Activated CD4-positive, alpha-beta T cell treated with anti-CD3 and anti-CD28 coated beads for 36 hours (primary cell): ENCODE data around the gene ZNF750. TPM values are rescaled to one million over a fixed set of nuclear protein-coding genes. Genes with fewer than 3 reads are reported as not detected.

Experiments
- ATAC-seq: fragments of 200-7000 bp; cut with Tn5 transposase; one replicate; pipeline ENCODE4 v1.10.0; 2021; ENCODE audit warnings: mild to moderate bottlenecking, moderate library complexity
- CTCF ChIA-PET: fragments of 350-600 bp; sonication (Branson Sonifier 250); formaldehyde crosslinking; loops from one replicate; lab custom pipeline; 2021; ENCODE audit warnings: antibody characterized with exemption; lab: Charles Lee
- POLR2A ChIA-PET: fragments of 350-600 bp; sonication (Branson Sonifier 250); formaldehyde crosslinking; loops from one replicate; lab custom pipeline; 2021; ENCODE audit warnings: antibody characterized with exemption, inconsistent platforms; lab: Charles Lee
- DNase-seq: peaks from one replicate; pipeline ENCODE4 v3.0.0-alpha.2; 2020
- H3K27ac Mint-ChIP-seq: one replicate; pipeline ENCODE4 v1.8.0; 2021; ENCODE audit warnings: mixed read lengths
- H3K27me3 Mint-ChIP-seq: one replicate; pipeline ENCODE4 v1.8.0; 2021; ENCODE audit warnings: mixed read lengths
- H3K36me3 Mint-ChIP-seq: one replicate; pipeline ENCODE4 v1.8.0; 2021; ENCODE audit warnings: low read depth, mixed read lengths
- H3K4me1 Mint-ChIP-seq: one replicate; pipeline ENCODE4 v1.8.0; 2021; ENCODE audit warnings: mixed read lengths
- H3K4me3 Mint-ChIP-seq: one replicate; pipeline ENCODE4 v1.8.0; 2021; ENCODE audit warnings: mild to moderate bottlenecking, moderate library complexity, mixed read lengths
- H3K9me3 Mint-ChIP-seq: one replicate; pipeline ENCODE4 v1.8.0; 2021; ENCODE audit warnings: low read depth, mixed read lengths
- intact Hi-C, 2 experiments: fragments of 100-400 bp; cut with DNase I in 1 of 2; cut with micrococcal nuclease in 1 of 2; formaldehyde crosslinking; loops; one replicate each; pipeline versions ENCODE4 v1.14.2 to v1.15.1; 2022 to 2024; cut with DNase I, micrococcal nuclease
- total RNA-seq, 2 experiments: library from RNA; stranded (reverse); gene quantifications; one replicate each; pipeline ENCODE4 v1.2.3, GENCODE V29; 2021

Gene ZNF750
- total RNA-seq, 2 experiments from 2014 or later, result not detected

- H3K4me3 Mint-ChIP-seq, result no peak overlapping the region
- H3K9me3 Mint-ChIP-seq, result no peaks in the 10 kb centered on the region
- no peaks in the 10 kb centered on the region for H3K27me3 Mint-ChIP-seq
- ChIA-PET CTCF (interaction anchor here (0.6 to 1.5 kb wide), 3 partner anchors 15 to 70 kb away, joined by 3 read pairs; no protein-coding TSS in a partner anchor), POLR2A (interaction anchor here (1.2 kb wide), 1 partner anchor 14 kb away, joined by 3 read pairs; no protein-coding TSS in a partner anchor)
- peak overlapping the region; percentile 19 for H3K27ac Mint-ChIP-seq
- intact Hi-C loops, result no loop called here
- H3K36me3 Mint-ChIP-seq, result peaks cover 22% of the 10 kb centered on the region
- DNase-seq, result no peak
- peaks cover 36% of the 10 kb centered on the region for H3K4me1 Mint-ChIP-seq
- ATAC-seq, result no peak
Measured at GRCh38 chr17:82871776-82872561, 32.1 kb upstream of the ZNF750 start.

- peaks cover 31% of the 10 kb centered on the region for H3K4me1 Mint-ChIP-seq
- H3K27ac Mint-ChIP-seq, result peak overlapping the region; percentile 53
- CTCF ChIA-PET, result interaction anchor here (0.6 to 1.5 kb wide), 3 partner anchors 14 to 69 kb away, joined by 3 read pairs; no protein-coding TSS in a partner anchor
- H3K9me3 Mint-ChIP-seq, result no peaks in the 10 kb centered on the region
- DNase-seq, result peak; percentile 76
- intact Hi-C loops, result no loop called here
- H3K4me3 Mint-ChIP-seq, result no peak overlapping the region
- H3K36me3 Mint-ChIP-seq, result peaks cover 22% of the 10 kb centered on the region
- ATAC-seq, result peak; percentile 92
- H3K27me3 Mint-ChIP-seq, result no peaks in the 10 kb centered on the region
- POLR2A ChIA-PET, result interaction anchor here (1.2 kb wide), 1 partner anchor 14 kb away, joined by 3 read pairs; no protein-coding TSS in a partner anchor
Measured at GRCh38 chr17:82871056-82871775, 31.4 kb upstream of the ZNF750 start.

- no peak for ATAC-seq
- intact Hi-C loops, result no loop called here
- CTCF ChIA-PET, result interaction anchor here (0.6 to 1.3 kb wide), 2 partner anchors 14 to 46 kb away, joined by 3 to 4 read pairs; no protein-coding TSS in a partner anchor
- Mint-ChIP-seq H3K4me1 (peaks cover 35% of the 10 kb centered on the region), H3K27ac (no peak overlapping the region), H3K4me3 (no peak overlapping the region), H3K36me3 (peaks cover 22% of the 10 kb centered on the region), H3K9me3 (no peaks in the 10 kb centered on the region), H3K27me3 (no peaks in the 10 kb centered on the region)
- no peak for DNase-seq
- POLR2A ChIA-PET, result interaction anchor here (1.2 kb wide), 1 partner anchor 15 kb away, joined by 3 read pairs; no protein-coding TSS in a partner anchor
Measured at GRCh38 chr17:82870541-82870940, 30.7 kb upstream of the ZNF750 start.

- ATAC-seq (no peak), DNase-seq (no peak)
- peaks cover 22% of the 10 kb centered on the region for H3K36me3 Mint-ChIP-seq
- intact Hi-C loops, result no loop called here
- H3K27me3 Mint-ChIP-seq, result no peaks in the 10 kb centered on the region
- no peak overlapping the region for H3K4me3 Mint-ChIP-seq
- CTCF ChIA-PET, result interaction anchor here (0.6 kb wide), 1 partner anchor 45 kb away, joined by 4 read pairs; no protein-coding TSS in a partner anchor
- no peak overlapping the region for H3K27ac Mint-ChIP-seq
- POLR2A ChIA-PET, result no interaction called here
- no peaks in the 10 kb centered on the region for H3K9me3 Mint-ChIP-seq
- peaks cover 38% of the 10 kb centered on the region for H3K4me1 Mint-ChIP-seq
Measured at GRCh38 chr17:82870091-82870491, 30.3 kb upstream of the ZNF750 start.

GRCh38 chr17:82869536-82869935, 29.7 kb upstream of the ZNF750 start:
- H3K36me3 Mint-ChIP-seq, result peaks cover 20% of the 10 kb centered on the region
- ATAC-seq, result no peak
- POLR2A ChIA-PET, result no interaction called here
- no peak overlapping the region for H3K4me3 Mint-ChIP-seq
- intact Hi-C loops, result no loop called here
- no peak for DNase-seq
- CTCF ChIA-PET, result interaction anchor here (0.7 to 0.9 kb wide), 3 partner anchors 16 to 31 kb away, joined by 3 read pairs; no protein-coding TSS in a partner anchor
- H3K27ac Mint-ChIP-seq, result no peak overlapping the region
- no peaks in the 10 kb centered on the region for H3K27me3 Mint-ChIP-seq
- H3K4me1 Mint-ChIP-seq, result peaks cover 39% of the 10 kb centered on the region
- no peaks in the 10 kb centered on the region for H3K9me3 Mint-ChIP-seq

- H3K36me3 Mint-ChIP-seq, result peaks cover 22% of the 10 kb centered on the region
- ChIA-PET CTCF (interaction anchor here (0.7 to 0.9 kb wide), 3 partner anchors 16 to 32 kb away, joined by 3 read pairs; no protein-coding TSS in a partner anchor), POLR2A (interaction anchor here (0.6 kb wide), 1 partner anchor 19 kb away, joined by 3 read pairs; no protein-coding TSS in a partner anchor)
- H3K27me3 Mint-ChIP-seq, result no peaks in the 10 kb centered on the region
- DNase-seq, result no peak
- no peaks in the 10 kb centered on the region for H3K9me3 Mint-ChIP-seq
- no peak for ATAC-seq
- H3K4me1 Mint-ChIP-seq, result peaks cover 47% of the 10 kb centered on the region
- no peak overlapping the region for H3K4me3 Mint-ChIP-seq
- intact Hi-C loops, result no loop called here
- H3K27ac Mint-ChIP-seq, result peak overlapping the region; percentile 17
Measured at GRCh38 chr17:82868715-82869131, 28.9 kb upstream of the ZNF750 start.

GRCh38 chr17:82867763-82868325, 28.0 kb upstream of the ZNF750 start:
- no peaks in the 10 kb centered on the region for H3K9me3 Mint-ChIP-seq
- H3K4me3 Mint-ChIP-seq, result no peak overlapping the region
- intact Hi-C loops, result loop anchor here in 1 of 2 experiments (1.0 kb wide), 1 partner anchor 29 kb away; no protein-coding TSS in a partner anchor
- H3K27me3 Mint-ChIP-seq, result no peaks in the 10 kb centered on the region
- H3K27ac Mint-ChIP-seq, result no peak overlapping the region
- DNase-seq, result no peak
- no peak for ATAC-seq
- ChIA-PET CTCF (no interaction called here), POLR2A (interaction anchor here (0.6 kb wide), 1 partner anchor 20 kb away, joined by 3 read pairs; no protein-coding TSS in a partner anchor)
- peaks cover 24% of the 10 kb centered on the region for H3K36me3 Mint-ChIP-seq
- peaks cover 56% of the 10 kb centered on the region for H3K4me1 Mint-ChIP-seq

- ATAC-seq, result no peak
- Mint-ChIP-seq H3K4me1 (peaks cover 62% of the 10 kb centered on the region), H3K27ac (no peak overlapping the region), H3K9me3 (no peaks in the 10 kb centered on the region), H3K36me3 (peaks cover 21% of the 10 kb centered on the region), H3K4me3 (no peak overlapping the region), H3K27me3 (no peaks in the 10 kb centered on the region)
- CTCF ChIA-PET, result interaction anchor here (1.3 kb wide), 2 partner anchors 14 to 18 kb away, joined by 3 to 4 read pairs; no protein-coding TSS in a partner anchor
- POLR2A ChIA-PET, result interaction anchor here (0.6 kb wide), 1 partner anchor 47 kb away, joined by 5 read pairs; no protein-coding TSS in a partner anchor
- no peak for DNase-seq
- intact Hi-C loops, result loop anchor here in 1 of 2 experiments (1.0 kb wide), 1 partner anchor 31 kb away; no protein-coding TSS in a partner anchor
Measured at GRCh38 chr17:82866590-82867191, 26.9 kb upstream of the ZNF750 start.

GRCh38 chr17:82865774-82866395, 26.1 kb upstream of the ZNF750 start:
- intact Hi-C loops, result no loop called here
- POLR2A ChIA-PET, result no interaction called here
- CTCF ChIA-PET, result interaction anchor here (1.3 kb wide), 3 partner anchors 9 to 19 kb away, joined by 3 to 5 read pairs (median 4); no protein-coding TSS in a partner anchor
- Mint-ChIP-seq H3K4me1 (peaks cover 62% of the 10 kb centered on the region), H3K4me3 (no peak overlapping the region), H3K9me3 (no peaks in the 10 kb centered on the region), H3K27me3 (no peaks in the 10 kb centered on the region), H3K27ac (peak overlapping the region; percentile 6), H3K36me3 (peaks cover 19% of the 10 kb centered on the region)
- DNase-seq (no peak), ATAC-seq (no peak)

GRCh38 chr17:82865274-82865673, 25.5 kb upstream of the ZNF750 start:
- Mint-ChIP-seq H3K27me3 (no peaks in the 10 kb centered on the region), H3K4me3 (no peak overlapping the region), H3K4me1 (peaks cover 59% of the 10 kb centered on the region), H3K9me3 (no peaks in the 10 kb centered on the region), H3K36me3 (peaks cover 13% of the 10 kb centered on the region), H3K27ac (peak overlapping the region; percentile 19)
- DNase-seq (no peak), ATAC-seq (no peak)
- intact Hi-C loops, result no loop called here
- POLR2A ChIA-PET, result interaction anchor here (1.9 kb wide), 1 partner anchor 20 kb away, joined by 4 read pairs; no protein-coding TSS in a partner anchor
- CTCF ChIA-PET, result interaction anchor here (1.3 to 3.0 kb wide), 5 partner anchors 10 to 20 kb away, joined by 3 to 14 read pairs (median 5); no protein-coding TSS in a partner anchor
